Adrenal gland (tissue), 12 donors: ENCODE results near the gene CAMK2A. TPM values are rescaled to one million over a fixed set of nuclear protein-coding genes. Genes with fewer than 3 reads are reported as not detected.

Source experiments
- DNase-seq, 7 donors: peaks; one replicate each; pipeline ENCODE4 v3.0.0-alpha.2; 2019 to 2020
- H3K27ac ChIP-seq, 5 donors: fragments of 200-600 bp; sonication (generic) in 4 of 5; 1 replicate in 3 of 5; 2 replicates in 2 of 5; pipeline versions ENCODE4 v1.5.1 to v1.8.0; 2016 to 2020; ENCODE audit warnings: mild to moderate bottlenecking in 1 of 5
- H3K27me3 ChIP-seq: fragments of 200-600 bp; 2 replicates; pipeline ENCODE4 v1.8.0; 2021
- H3K36me3 ChIP-seq, 2 donors: fragments of 200-600 bp; replicated peaks in 1 of 2; 1 replicate in 1 of 2; 2 replicates in 1 of 2; pipeline versions ENCODE4 v1.5.1 to v1.8.0; 2018 to 2022
- H3K4me1 ChIP-seq, 2 donors: fragments of 200-600 bp; replicated peaks in 1 of 2; 1 replicate in 1 of 2; 2 replicates in 1 of 2; pipeline versions ENCODE4 v1.5.1 to v1.8.0; 2018 to 2021
- H3K4me3 ChIP-seq, 4 donors: fragments of 200-600 bp; sonication (generic) in 3 of 4; one replicate each; pipeline ENCODE4 v1.5.1; 2016 to 2018
- H3K9me3 ChIP-seq, 3 donors: fragments of 200-600 bp; sonication (generic) in 1 of 3; replicated peaks in 1 of 3; 1 replicate in 2 of 3; 2 replicates in 1 of 3; pipeline versions ENCODE4 v1.5.1 to v1.8.0; 2016 to 2021
- POLR2A ChIP-seq, 2 donors: fragments of 450-650 bp; IDR thresholded peaks; one replicate each; pipeline ENCODE4 v1.6.1; 2017; ENCODE audit warnings: antibody characterized with exemption in 2 of 2, mild to moderate bottlenecking in 2 of 2, moderate library complexity in 1 of 2
- WGBS, 4 donors: extraction: QIAGEN DNeasy Blood & Tissue Kit in 2 of 4; methylation state at CpG; one replicate each; pipeline versions ENCODE4 v1.1.5 to v1.1.7; 2013 to 2017; 5-methylcytosine and 5-hydroxymethylcytosine counted together
- intact Hi-C, 2 donors: fragments of 100-400 bp; cut with DNase I; formaldehyde crosslinking; loops; one replicate each; pipeline versions ENCODE4 v1.14.1 to v1.15.0; 2022 to 2023
- polyA plus RNA-seq, 3 donors: library from polyadenylated mRNA; stranded (reverse); fragments of 200-250 nt in 2 of 3; fragments of 350-450 nt in 1 of 3; fragmentation: Illumina TruSeq in 1 of 3; extraction: RNeasy Lipid Tissue Mini Kit (QIAGEN cat#74804) in 1 of 3; gene quantifications; one replicate each; pipeline ENCODE4 v1.2.3, GENCODE V29; 2013 to 2014
- total RNA-seq, 9 donors: library from RNA; depleted of rRNA in 4 of 9; stranded (reverse); fragments of >200 nt in 4 of 9; fragments of 120-200 nt in 1 of 9; fragmentation: NEBNext Ultra II Directional in 1 of 9; extraction: Animal tissue kit (Norgen Biotek cat#: 25700) in 1 of 9; gene quantifications; one replicate each; pipeline versions ENCODE4 v1.1.0 to v1.2.4, GENCODE V29; 2013 to 2023
- TF ChIP-seq, protein P1 (sequence below), 6 experiments: fragments of 450-650 bp in 4 of 6; fragments of 200-600 bp in 2 of 6; sonication (generic) in 1 of 6; IDR thresholded peaks; 1 replicate in 5 of 6; 2 replicates in 1 of 6; pipeline versions ENCODE4 v1.5.1 to v1.8.0; 2016 to 2021; ENCODE audit warnings: antibody characterized with exemption in 6 of 6, mild to moderate bottlenecking in 2 of 6, moderate library complexity in 1 of 6
- donor health status: healthy with polysubstance abuse.
- donor health status: Bipolar disorder and iron deficiency.
- donor health status: DM: yes; HTN: yes; CAD: no.
- donor health status: DM: no; HTN: no; CAD: no.
- donor health status: DM: no; HTN: no; CAD: no.
- donor health status: DM: yes; HTN: yes; CAD: no.

The CAMK2A gene
- total and polyA plus RNA-seq, 12 donors: 0.23 to 1.3 (median 0.64) TPM; not detected in 3

DNA sequence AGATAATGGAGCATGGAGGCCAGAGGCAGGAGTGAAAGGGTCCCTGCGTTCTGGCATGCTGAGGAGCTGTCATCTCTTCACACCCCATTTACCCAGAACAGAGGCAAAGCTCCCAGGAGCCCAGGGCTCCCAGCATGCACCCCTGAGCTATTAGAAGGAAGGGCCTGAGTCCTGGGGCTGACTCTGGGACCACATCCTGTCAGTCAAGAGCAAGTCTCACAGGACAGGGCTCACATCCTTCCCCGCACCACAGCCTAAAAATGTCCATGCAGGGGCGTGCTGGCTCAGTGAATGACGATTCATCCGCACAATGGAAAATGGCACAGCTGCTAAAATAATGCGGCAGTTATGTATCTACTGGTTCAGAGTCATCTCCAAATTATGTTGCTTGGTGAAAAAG lies 31.4 kb downstream of the CAMK2A start:
- intact Hi-C loops: no loop called here
- Histone ChIP-seq H3K4me1 (no peaks in the 10 kb centered on the region), H3K9me3 (no peaks in the 10 kb centered on the region), H3K36me3 (no peaks in the 10 kb centered on the region), H3K27ac (no peak overlapping the region), H3K4me3 (no peak overlapping the region), H3K27me3 (no peaks in the 10 kb centered on the region)
- DNase-seq: no peak
- no peak for TF ChIP-seq POLR2A (IDR thresholded peaks at IDR 0.05)
- TF ChIP-seq, protein P1, sequence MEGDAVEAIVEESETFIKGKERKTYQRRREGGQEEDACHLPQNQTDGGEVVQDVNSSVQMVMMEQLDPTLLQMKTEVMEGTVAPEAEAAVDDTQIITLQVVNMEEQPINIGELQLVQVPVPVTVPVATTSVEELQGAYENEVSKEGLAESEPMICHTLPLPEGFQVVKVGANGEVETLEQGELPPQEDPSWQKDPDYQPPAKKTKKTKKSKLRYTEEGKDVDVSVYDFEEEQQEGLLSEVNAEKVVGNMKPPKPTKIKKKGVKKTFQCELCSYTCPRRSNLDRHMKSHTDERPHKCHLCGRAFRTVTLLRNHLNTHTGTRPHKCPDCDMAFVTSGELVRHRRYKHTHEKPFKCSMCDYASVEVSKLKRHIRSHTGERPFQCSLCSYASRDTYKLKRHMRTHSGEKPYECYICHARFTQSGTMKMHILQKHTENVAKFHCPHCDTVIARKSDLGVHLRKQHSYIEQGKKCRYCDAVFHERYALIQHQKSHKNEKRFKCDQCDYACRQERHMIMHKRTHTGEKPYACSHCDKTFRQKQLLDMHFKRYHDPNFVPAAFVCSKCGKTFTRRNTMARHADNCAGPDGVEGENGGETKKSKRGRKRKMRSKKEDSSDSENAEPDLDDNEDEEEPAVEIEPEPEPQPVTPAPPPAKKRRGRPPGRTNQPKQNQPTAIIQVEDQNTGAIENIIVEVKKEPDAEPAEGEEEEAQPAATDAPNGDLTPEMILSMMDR (IDR thresholded peaks at IDR 0.05): no peak
- WGBS, 4 donors: 73 to 89% (median 81%) methylated on average over 6 of the region's 6 CpGs

DNA sequence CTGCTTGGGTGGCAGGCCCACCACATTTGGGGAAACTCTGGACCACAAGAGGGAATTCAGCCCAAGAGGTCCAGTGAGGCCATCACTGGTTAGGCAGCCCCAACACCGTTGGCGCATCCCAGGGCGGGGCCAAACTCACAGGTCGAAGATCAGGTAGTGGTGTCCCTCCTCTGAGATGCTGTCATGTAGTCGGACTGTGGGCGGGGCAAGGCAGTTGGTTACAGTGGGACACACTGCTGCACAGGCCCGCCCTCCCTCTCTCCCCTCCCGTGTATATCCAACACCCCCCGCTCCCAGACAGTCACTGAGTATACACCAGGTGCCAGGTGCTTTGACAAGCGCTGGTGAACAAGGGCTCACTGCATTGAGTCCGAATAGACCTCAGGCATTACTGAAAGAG lies 32.1 kb downstream of the CAMK2A start:
- Histone ChIP-seq H3K27me3 (no peaks in the 10 kb centered on the region), H3K9me3 (no peaks in the 10 kb centered on the region), H3K27ac (no peak overlapping the region), H3K36me3 (no peaks in the 10 kb centered on the region), H3K4me1 (no peaks in the 10 kb centered on the region), H3K4me3 (no peak overlapping the region)
- TF ChIP-seq, protein P1 (IDR thresholded peaks at IDR 0.05): no peak
- TF ChIP-seq POLR2A (IDR thresholded peaks at IDR 0.05): no peak
- no peak for DNase-seq
- intact Hi-C loops: no loop called here
- WGBS, 4 donors: 86 to 89% (median 88%) methylated on average over 6 to 11 of the region's 11 CpGs

DNA sequence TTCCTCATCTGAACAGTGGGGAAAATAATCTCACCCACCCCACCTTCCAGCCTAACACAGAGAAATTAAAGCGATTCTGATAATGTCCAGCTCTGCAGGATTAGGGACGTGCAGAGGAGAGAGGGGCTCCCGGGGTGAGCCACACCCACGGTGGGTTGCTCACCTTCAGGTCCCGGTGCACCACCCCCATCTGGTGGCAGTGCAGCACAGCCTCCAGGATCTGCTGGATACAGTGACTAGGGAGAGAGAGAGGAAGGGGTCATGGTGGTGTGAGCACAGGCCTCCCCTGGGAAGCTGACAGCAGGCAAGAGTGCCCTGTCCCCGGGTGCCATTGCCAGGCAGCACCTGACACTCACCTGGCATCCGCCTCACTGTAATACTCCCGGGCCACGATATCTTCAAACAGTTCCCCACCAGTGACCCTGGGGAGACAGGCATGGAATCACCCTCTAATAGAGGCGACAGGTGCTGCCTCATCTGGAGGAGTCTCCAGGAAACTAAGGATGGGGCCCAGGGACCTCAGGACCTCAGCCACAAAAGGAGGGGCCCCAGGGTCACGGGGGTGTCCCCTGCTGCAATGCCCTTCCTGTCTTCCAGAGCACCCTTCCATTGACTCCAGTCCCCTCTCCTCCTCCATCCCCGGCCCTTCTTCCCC lies 33.0 kb downstream of the CAMK2A start:
- no peaks in the 10 kb centered on the region for H3K9me3 ChIP-seq
- DNase-seq: no peak
- no peak overlapping the region for H3K27ac ChIP-seq
- no peaks in the 10 kb centered on the region for H3K36me3 ChIP-seq
- H3K27me3 ChIP-seq: no peaks in the 10 kb centered on the region
- no peaks in the 10 kb centered on the region for H3K4me1 ChIP-seq
- H3K4me3 ChIP-seq: no peak overlapping the region
- intact Hi-C loops: no loop called here
- TF ChIP-seq, protein P1 (IDR thresholded peaks at IDR 0.05): no peak
- no peak for TF ChIP-seq POLR2A (IDR thresholded peaks at IDR 0.05)
- WGBS, 4 donors: 81 to 93% (median 83%) methylated on average over 6 to 12 of the region's 12 CpGs

DNA sequence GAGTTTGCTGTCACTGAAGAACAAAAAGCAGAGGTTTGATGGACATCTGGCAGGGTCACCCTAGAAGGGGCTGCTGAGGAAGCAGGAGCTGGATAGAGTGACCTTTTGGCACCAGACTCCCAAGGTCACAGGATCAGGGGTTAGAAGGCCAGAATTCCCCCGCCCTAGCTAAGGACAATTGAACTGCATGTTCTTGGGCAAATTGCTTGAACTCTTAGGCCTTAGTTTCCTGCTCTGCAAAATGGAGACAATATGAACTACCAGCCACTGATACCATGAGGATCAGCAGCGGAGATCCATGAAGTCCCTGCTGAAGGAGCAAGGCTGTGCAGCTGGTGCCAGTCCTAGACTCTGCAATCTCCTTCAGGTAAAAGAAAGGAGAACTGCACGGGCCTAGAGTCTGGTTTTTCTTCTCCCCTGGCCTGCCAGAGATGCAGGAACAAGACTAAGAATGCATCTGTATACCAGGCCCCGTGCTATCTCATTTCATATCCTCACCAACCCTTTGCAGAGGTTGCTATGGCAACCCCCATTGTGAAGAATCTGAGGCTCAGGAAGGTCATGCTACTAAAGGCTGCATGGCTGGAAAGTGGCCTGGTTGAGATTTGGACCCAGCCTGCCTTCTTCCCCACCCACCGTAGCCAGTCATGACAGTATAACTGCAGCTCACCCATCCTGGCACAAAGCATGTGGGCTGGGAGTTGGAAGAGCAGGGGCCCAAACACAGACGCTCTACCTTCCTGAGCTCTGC lies 33.7 kb downstream of the CAMK2A start:
- DNase-seq: no peak
- H3K27ac ChIP-seq: no peak overlapping the region
- H3K4me1 ChIP-seq: no peaks in the 10 kb centered on the region
- no peaks in the 10 kb centered on the region for H3K9me3 ChIP-seq
- TF ChIP-seq POLR2A (IDR thresholded peaks at IDR 0.05): no peak
- TF ChIP-seq, protein P1 (IDR thresholded peaks at IDR 0.05): no peak
- H3K4me3 ChIP-seq: no peak overlapping the region
- WGBS, 4 donors: 70 to 91% (median 75%) methylated on average over 5 to 6 of the region's 6 CpGs
- H3K27me3 ChIP-seq: no peaks in the 10 kb centered on the region
- intact Hi-C loops: no loop called here
- no peaks in the 10 kb centered on the region for H3K36me3 ChIP-seq
